Upper lobe of left lung (tissue), 4 donors: ENCODE results near the gene CORO1A.

ENCODE experiments used
- POLR2A ChIP-seq, 4 donors: fragments of 450-650 bp; IDR thresholded peaks; one replicate each; pipeline ENCODE4 v1.5.1; 2016 to 2017; ENCODE audit warnings: antibody characterized with exemption in 4 of 4, mild to moderate bottlenecking in 2 of 4
- POLR2AphosphoS5 ChIP-seq, 2 donors: sonication (generic); formaldehyde crosslinking; IDR thresholded peaks; one replicate each; pipeline ENCODE4 v1.5.1; 2017; ENCODE audit warnings: antibody characterized with exemption in 2 of 2
- TF ChIP-seq, protein P1 (sequence below), 6 experiments: fragments of 450-650 bp in 4 of 6; fragments of 200-600 bp in 2 of 6; sonication (generic) in 2 of 6; IDR thresholded peaks; one replicate each; pipeline ENCODE4 v1.5.1; 2016 to 2019; ENCODE audit warnings: antibody characterized with exemption in 6 of 6

DNA sequence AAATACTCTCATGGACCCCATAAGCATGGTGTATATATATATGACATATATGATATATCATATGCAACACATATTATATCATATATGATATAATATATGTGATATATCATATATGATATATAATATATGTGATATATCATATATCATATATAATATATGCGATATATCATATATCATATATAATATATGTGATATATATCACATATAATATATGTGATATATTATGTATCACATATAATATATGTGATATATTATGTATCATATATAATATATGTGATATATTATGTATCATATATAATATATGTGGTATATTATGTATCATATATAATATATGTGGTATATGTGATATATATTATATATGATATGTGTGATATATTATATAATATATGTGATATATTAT, 38.5 kb upstream of the CORO1A start:
- TF ChIP-seq, protein P1, sequence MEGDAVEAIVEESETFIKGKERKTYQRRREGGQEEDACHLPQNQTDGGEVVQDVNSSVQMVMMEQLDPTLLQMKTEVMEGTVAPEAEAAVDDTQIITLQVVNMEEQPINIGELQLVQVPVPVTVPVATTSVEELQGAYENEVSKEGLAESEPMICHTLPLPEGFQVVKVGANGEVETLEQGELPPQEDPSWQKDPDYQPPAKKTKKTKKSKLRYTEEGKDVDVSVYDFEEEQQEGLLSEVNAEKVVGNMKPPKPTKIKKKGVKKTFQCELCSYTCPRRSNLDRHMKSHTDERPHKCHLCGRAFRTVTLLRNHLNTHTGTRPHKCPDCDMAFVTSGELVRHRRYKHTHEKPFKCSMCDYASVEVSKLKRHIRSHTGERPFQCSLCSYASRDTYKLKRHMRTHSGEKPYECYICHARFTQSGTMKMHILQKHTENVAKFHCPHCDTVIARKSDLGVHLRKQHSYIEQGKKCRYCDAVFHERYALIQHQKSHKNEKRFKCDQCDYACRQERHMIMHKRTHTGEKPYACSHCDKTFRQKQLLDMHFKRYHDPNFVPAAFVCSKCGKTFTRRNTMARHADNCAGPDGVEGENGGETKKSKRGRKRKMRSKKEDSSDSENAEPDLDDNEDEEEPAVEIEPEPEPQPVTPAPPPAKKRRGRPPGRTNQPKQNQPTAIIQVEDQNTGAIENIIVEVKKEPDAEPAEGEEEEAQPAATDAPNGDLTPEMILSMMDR (IDR thresholded peaks at IDR 0.05), result no peak
- no peak for TF ChIP-seq POLR2A (IDR thresholded peaks at IDR 0.05)
- no peak for TF ChIP-seq POLR2AphosphoS5 (IDR thresholded peaks at IDR 0.05)
